MM.1S (cell line): ENCODE results near the gene NUDT6.

Experiments used
- EZH2 ChIP-seq: fragments of 300-600 bp; sonication (generic); optimal IDR thresholded peaks from 2 replicates; pipeline ENCODE3; 2017; ENCODE audit warnings: low read depth, mild to moderate bottlenecking, antibody characterized with exemption, low read length, mixed read lengths
- EZH2phosphoT487 ChIP-seq: fragments of 300-600 bp; sonication (generic); IDR thresholded peaks from 2 replicates; pipeline ENCODE4 v1.6.1; 2018; ENCODE audit warnings: antibody characterized with exemption, low read length
- TF ChIP-seq, protein P1 (sequence below): fragments of 300-600 bp; sonication (generic); IDR thresholded peaks from 2 replicates; pipeline ENCODE4 v1.5.1; 2016; ENCODE audit warnings: antibody characterized with exemption, low read length, mixed read lengths

GRCh38 chr4:122908223-122908622 is 14.2 kb downstream of the NUDT6 start:
- TF ChIP-seq, protein P1, sequence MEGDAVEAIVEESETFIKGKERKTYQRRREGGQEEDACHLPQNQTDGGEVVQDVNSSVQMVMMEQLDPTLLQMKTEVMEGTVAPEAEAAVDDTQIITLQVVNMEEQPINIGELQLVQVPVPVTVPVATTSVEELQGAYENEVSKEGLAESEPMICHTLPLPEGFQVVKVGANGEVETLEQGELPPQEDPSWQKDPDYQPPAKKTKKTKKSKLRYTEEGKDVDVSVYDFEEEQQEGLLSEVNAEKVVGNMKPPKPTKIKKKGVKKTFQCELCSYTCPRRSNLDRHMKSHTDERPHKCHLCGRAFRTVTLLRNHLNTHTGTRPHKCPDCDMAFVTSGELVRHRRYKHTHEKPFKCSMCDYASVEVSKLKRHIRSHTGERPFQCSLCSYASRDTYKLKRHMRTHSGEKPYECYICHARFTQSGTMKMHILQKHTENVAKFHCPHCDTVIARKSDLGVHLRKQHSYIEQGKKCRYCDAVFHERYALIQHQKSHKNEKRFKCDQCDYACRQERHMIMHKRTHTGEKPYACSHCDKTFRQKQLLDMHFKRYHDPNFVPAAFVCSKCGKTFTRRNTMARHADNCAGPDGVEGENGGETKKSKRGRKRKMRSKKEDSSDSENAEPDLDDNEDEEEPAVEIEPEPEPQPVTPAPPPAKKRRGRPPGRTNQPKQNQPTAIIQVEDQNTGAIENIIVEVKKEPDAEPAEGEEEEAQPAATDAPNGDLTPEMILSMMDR = no peak
- TF ChIP-seq EZH2 (no peak), EZH2phosphoT487 (no peak)
